Measurements from ENCODE around the gene SAP130.

SAP130 gene

GRCh38 chr2:128027801-128028667, at the start of gene SAP130:
SAP130 (minus strand) TSS chr2:128028059; CDS start chr2:128026292, 1,767 bp downstream.
- peak; percentile 5 for TF ChIP-seq CTCF (conservative IDR thresholded peaks at IDR 0.05; ENCODE audit: low read depth, low read length)
- DNase-seq (ENCODE audit: low read depth) = peak; percentile 96
- peak within 1 kb of the TSS; percentile 99 for H3K4me3 ChIP-seq (ENCODE audit: low read depth, low read length)

DNA sequence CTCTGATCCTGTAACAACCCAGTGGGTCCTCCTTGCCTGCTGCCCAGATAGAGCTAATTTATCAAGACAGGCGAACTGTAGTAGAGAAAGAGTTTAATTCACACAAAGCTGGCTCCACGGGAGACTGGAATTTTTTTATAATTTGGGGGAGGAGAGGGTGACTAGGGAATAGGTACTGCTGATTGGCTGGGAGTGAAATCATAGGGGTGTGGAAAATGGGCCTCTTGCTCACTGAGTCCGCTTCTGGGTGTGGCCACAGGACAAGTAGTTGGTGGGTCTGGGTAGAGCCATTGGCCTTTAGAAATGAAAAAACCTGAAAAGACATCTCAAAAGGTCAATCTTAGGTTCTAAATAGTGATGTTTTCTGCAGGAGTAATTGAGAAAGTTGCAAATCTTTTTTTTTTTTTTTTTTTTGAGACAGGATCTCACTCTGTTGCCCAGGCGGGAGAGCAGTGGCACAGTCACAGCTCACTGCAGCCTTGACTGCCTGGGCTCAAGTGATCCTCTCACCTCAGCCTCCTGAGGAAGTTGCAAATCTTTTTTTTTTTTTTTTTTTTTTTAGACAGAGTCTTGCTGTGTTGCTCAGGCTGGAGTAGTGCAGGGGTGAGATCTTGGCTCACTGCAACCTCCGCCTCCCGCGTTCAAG, 48.7 kb upstream of the SAP130 start:
- no peak for TF ChIP-seq CTCF (conservative IDR thresholded peaks at IDR 0.05; ENCODE audit: low read depth, low read length)
- no peak for DNase-seq (ENCODE audit: low read depth)
- H3K4me3 ChIP-seq (ENCODE audit: low read depth, low read length) = no peak overlapping the region

DNA sequence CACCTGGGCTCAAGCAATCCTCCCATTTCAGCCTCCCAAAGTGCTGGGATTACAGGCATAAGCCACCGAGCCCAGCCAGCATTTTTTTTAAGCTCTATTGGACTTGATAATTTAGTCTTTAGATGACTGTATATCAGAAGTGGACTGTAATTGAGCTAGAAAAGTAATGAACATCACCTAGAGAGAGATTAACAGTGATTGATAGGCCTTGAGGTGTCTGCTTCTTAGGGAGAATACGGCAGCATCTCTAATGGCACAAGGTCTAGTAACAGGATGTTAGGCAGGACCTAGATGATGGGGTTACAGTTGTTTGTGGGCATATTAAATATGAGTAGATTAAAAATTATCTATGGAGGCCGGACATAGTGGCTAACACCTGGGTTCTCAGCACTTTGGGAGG, 45.4 kb upstream of the SAP130 start:
- no peak for TF ChIP-seq CTCF (conservative IDR thresholded peaks at IDR 0.05; ENCODE audit: low read depth, low read length)

DNA sequence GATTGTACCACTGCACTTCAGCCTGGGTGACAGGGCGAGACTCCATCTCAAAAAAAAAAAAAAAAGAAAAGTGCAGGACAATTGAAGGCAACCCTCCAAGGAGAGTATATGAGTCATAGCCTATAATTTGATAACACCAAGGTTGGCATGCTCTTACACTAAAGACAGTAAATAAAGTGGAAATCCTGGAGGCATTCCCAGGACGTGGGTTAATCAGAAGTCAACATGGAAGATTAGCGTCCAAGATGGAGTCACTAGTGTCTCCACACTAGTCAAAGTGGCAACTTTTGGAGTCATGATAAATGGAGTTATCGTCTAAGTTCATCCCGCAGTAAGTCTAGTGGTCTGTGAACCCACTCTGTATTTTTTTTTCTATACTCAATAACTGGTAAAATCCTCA, 41.9 kb upstream of the SAP130 start:
- no peak for TF ChIP-seq CTCF (conservative IDR thresholded peaks at IDR 0.05; ENCODE audit: low read depth, low read length)
- DNase-seq (ENCODE audit: low read depth) = no peak
- no peak overlapping the region for H3K4me3 ChIP-seq (ENCODE audit: low read depth, low read length)

More for the DNA sequence above, 45.4 kb upstream of the SAP130 start:
- no peak for DNase-seq (ENCODE audit: low read depth)
- no peak overlapping the region for H3K4me3 ChIP-seq (ENCODE audit: low read depth, low read length)

DNA sequence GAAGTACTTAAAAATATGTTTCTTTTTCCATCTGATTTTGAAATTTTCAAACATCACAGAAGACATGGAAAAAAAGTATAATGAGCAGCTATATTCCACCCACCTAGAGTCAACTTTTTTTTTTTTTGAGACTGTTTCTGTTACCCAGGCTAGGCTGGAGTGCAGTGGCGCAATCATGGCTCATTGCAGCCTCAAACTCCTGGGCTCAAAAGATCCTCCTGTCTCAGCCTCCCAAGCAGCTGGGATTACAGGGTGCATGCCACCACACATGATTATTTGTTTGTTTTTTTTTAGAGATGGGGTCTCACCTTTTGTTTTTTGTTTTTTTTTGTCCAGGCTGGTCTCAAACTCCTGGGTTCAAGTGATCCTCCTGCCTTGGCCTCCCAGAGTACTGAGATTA, 36.5 kb upstream of the SAP130 start:
- no peak for DNase-seq (ENCODE audit: low read depth)
- H3K4me3 ChIP-seq (ENCODE audit: low read depth, low read length) = no peak overlapping the region
- TF ChIP-seq CTCF (conservative IDR thresholded peaks at IDR 0.05; ENCODE audit: low read depth, low read length) = no peak

GRCh38 chr2:128062571-128062970, 34.7 kb upstream of the SAP130 start:
- H3K4me3 ChIP-seq (ENCODE audit: low read depth, low read length) = no peak overlapping the region
- DNase-seq (ENCODE audit: low read depth) = no peak
- no peak for TF ChIP-seq CTCF (conservative IDR thresholded peaks at IDR 0.05; ENCODE audit: low read depth, low read length)

Measured in choroid plexus epithelial cell (primary cell).